ENCODE data around the gene PAN2. TPM values are rescaled to one million over a fixed set of nuclear protein-coding genes. Genes with fewer than 3 reads are reported as not detected.
"Not testable (repeated sequence)": the region's sequence is repeated elsewhere in the genome, so short reads cannot be mapped to it uniquely, and the experiment has no call there.

The PAN2 gene
- total RNA-seq, 4 donors from 2014 or later: 14.1 to 34.5 (median 24.4) TPM

DNA sequence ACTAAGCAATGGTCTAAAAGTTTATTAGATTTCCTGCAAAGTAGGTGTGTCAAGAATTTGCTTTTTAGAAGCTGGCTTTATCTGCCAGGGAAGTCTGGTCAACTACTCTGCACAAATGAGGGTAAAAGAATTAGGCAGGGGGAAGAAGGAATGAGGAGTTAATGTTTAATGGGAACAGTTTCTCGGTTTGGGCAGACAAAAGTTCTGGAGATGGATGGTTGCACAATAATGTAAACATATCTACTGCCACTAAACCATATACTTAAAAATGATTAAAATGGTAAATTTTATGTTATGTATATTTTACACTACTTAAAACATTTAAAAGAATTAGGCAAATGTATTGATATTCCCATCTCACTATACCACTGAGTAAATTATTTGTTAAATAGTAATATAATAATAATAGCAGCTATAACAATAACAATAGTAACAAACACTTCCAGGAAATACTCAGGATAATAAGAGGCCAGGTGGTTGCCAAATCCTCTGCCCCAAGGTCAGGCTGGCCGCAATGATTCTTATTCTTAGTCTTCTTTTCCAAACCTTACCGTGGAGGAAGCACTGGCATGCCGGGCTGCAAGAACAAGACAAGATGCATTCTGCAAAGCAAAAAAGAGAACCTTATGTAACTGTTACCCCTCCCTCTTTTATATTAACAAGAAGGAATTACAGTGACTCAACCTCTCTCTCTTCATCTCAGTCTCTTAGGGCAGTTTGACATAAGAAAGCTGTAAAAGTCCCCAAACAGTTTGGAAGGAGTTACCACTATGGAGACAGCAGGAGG, 47.6 kb downstream of the PAN2 start:
- no peak overlapping the region for H3K27ac ChIP-seq (replicated peaks in 1 of 4)
- H3K9me3 ChIP-seq: no peaks in the 10 kb centered on the region
- DNase-seq (ENCODE audit: extremely low spot score): no peak
- no peak overlapping the region for H3K4me3 ChIP-seq
- H3K27me3 ChIP-seq: no peaks in the 10 kb centered on the region
- TF ChIP-seq, protein P1, sequence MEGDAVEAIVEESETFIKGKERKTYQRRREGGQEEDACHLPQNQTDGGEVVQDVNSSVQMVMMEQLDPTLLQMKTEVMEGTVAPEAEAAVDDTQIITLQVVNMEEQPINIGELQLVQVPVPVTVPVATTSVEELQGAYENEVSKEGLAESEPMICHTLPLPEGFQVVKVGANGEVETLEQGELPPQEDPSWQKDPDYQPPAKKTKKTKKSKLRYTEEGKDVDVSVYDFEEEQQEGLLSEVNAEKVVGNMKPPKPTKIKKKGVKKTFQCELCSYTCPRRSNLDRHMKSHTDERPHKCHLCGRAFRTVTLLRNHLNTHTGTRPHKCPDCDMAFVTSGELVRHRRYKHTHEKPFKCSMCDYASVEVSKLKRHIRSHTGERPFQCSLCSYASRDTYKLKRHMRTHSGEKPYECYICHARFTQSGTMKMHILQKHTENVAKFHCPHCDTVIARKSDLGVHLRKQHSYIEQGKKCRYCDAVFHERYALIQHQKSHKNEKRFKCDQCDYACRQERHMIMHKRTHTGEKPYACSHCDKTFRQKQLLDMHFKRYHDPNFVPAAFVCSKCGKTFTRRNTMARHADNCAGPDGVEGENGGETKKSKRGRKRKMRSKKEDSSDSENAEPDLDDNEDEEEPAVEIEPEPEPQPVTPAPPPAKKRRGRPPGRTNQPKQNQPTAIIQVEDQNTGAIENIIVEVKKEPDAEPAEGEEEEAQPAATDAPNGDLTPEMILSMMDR (IDR thresholded peaks at IDR 0.05): no peak
- TF ChIP-seq POLR2AphosphoS5 (IDR thresholded peaks at IDR 0.05): no peak
- no peak for TF ChIP-seq POLR2A (IDR thresholded peaks at IDR 0.05; ENCODE audit: low read depth)
- TF ChIP-seq EP300 (IDR thresholded peaks at IDR 0.05): no peak
- intact Hi-C loops (cut with DNase I): no loop called here
- 39% methylated on average over 4 of the region's 4 CpGs for WGBS
- peaks cover 16 to 21% (median 19%) of the 10 kb centered on the region in 4 donors for H3K4me1 ChIP-seq
- peaks cover 44 to 82% (median 58%) of the 10 kb centered on the region in 4 donors for H3K36me3 ChIP-seq

DNA sequence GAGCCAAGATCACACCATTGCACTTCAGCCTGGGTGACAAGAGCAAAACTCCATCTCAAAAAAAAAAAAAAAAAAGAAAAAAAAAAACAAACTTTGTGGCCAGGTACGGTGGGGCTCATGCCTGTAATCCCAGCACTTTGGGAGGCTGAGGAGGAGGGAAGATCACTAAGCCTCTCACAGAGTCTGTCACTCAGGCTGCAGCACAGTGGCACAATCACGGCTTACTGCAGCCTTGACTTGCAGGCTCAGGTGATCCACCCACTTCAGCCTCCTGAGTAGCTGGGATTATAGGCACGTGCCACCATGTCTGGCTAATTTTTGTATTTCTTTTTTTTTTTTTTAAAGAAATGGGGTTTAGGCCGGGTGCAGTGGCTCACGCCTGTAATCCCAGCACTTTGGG, 49.5 kb downstream of the PAN2 start:
- H3K27ac ChIP-seq (replicated peaks in 1 of 4); H3K4me3 ChIP-seq; H3K27me3 ChIP-seq; H3K9me3 ChIP-seq; DNase-seq (ENCODE audit: extremely low spot score); intact Hi-C loops (cut with DNase I): not testable (repeated sequence)
- H3K4me1 ChIP-seq: peaks cover 14 to 21% (median 18%) of the 10 kb centered on the region in 4 donors
- peaks cover 63 to 87% (median 69%) of the 10 kb centered on the region in 4 donors for H3K36me3 ChIP-seq
- WGBS: 90% methylated on average over 5 of the region's 5 CpGs

DNA sequence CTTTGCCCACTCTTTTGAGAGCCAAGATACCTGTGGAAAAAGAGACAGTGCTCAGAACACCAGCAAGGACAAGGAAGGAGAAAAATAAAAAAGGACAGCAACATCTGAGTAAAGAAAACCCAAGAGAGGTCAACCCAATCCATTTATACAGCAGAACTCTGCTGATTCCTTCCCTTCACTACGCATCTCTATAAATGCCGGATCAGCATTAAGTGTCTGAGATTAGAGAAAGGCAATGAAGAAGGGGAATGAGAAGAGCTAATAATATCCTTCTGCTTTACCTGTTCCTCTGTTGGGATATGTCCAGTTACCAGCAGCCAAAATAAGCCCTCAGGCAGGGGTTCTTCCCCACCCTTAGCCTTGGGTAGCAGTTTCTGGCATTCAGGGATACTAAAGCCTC, 51.2 kb downstream of the PAN2 start:
- Histone ChIP-seq H3K9me3 (no peaks in the 10 kb centered on the region), H3K36me3 (peaks cover 78 to 94% (median 86%) of the 10 kb centered on the region in 4 donors), H3K4me1 (peaks cover 11 to 21% (median 17%) of the 10 kb centered on the region in 4 donors), H3K4me3 (no peak overlapping the region), H3K27me3 (no peaks in the 10 kb centered on the region), H3K27ac (replicated peaks in 1 of 4) (no peak overlapping the region)
- intact Hi-C loops (cut with DNase I): no loop called here
- DNase-seq (ENCODE audit: extremely low spot score): no peak
- TF ChIP-seq POLR2A (IDR thresholded peaks at IDR 0.05; ENCODE audit: low read depth): no peak
- no peak for TF ChIP-seq EP300 (IDR thresholded peaks at IDR 0.05)
- TF ChIP-seq, protein P1 (IDR thresholded peaks at IDR 0.05): no peak
- TF ChIP-seq POLR2AphosphoS5 (IDR thresholded peaks at IDR 0.05): no peak
- WGBS: 93% methylated on average over 2 of the region's 2 CpGs

DNA sequence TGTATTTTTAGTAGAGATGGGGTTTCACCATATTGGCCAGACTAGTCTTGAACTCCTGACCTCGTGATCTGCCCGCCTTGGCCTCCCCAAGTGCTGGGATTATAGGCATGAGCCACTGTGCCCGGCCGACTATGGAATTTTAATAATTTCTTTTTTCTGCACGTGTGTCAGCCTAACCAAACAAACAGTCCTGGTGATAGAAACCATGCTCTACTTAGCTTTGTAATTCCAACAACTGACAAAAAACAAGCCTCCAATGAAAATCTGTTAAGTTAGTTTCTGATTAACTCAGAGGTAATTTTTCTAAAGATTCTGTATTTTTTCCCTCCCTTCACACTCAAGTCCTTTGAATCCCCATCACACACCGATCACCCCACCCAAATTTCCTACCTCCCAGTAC, 51.8 kb downstream of the PAN2 start:
- H3K9me3 ChIP-seq: no peaks in the 10 kb centered on the region
- TF ChIP-seq, protein P1 (IDR thresholded peaks at IDR 0.05): no peak
- no peak for TF ChIP-seq POLR2A (IDR thresholded peaks at IDR 0.05; ENCODE audit: low read depth)
- TF ChIP-seq EP300 (IDR thresholded peaks at IDR 0.05): no peak
- no peak for TF ChIP-seq POLR2AphosphoS5 (IDR thresholded peaks at IDR 0.05)
- H3K36me3 ChIP-seq: peaks cover 80 to 100% (median 92%) of the 10 kb centered on the region in 4 donors
- no peak overlapping the region for H3K27ac ChIP-seq (replicated peaks in 1 of 4)
- H3K4me1 ChIP-seq: peaks cover 10 to 15% (median 14%) of the 10 kb centered on the region in 4 donors
- WGBS: 68% methylated on average over 6 of the region's 6 CpGs
- H3K4me3 ChIP-seq: no peak overlapping the region
- H3K27me3 ChIP-seq: no peaks in the 10 kb centered on the region
- intact Hi-C loops (cut with DNase I): no loop called here
- DNase-seq (ENCODE audit: extremely low spot score): no peak

DNA sequence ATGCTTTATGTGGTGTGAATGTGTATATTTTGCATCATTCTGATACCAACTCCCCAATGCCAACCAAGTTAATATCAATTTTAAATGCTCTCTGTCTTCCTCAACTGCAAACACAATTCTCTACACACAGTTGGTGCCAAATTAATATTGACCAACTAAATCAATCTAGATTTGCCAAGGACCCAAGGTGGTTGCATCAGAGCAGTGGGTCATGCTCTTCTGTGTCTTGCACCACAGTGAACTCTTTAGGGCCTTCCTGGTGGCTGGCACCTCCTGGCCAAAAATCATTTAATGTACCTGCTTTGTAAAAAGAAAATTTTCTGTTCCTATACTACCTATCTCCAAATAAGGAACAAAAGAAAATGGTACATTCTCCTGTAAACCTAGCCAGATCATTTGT, 53.0 kb downstream of the PAN2 start:
- DNase-seq (ENCODE audit: extremely low spot score): no peak
- peaks cover 90 to 100% (median 100%) of the 10 kb centered on the region in 4 donors for H3K36me3 ChIP-seq
- intact Hi-C loops (cut with DNase I): no loop called here

More for the DNA sequence above, 53.0 kb downstream of the PAN2 start:
- Histone ChIP-seq H3K27me3 (no peaks in the 10 kb centered on the region), H3K27ac (replicated peaks in 1 of 4) (no peak overlapping the region), H3K4me3 (no peak overlapping the region), H3K4me1 (peaks cover under 1 to 4% (median 2%) of the 10 kb centered on the region in 4 donors), H3K9me3 (no peaks in the 10 kb centered on the region)
- TF ChIP-seq EP300 (IDR thresholded peaks at IDR 0.05) (no peak), POLR2AphosphoS5 (IDR thresholded peaks at IDR 0.05) (no peak)

All from esophagus muscularis mucosa (tissue), 4 donors.